GM18517 (cell line): ENCODE data around the gene ZSCAN16.

ENCODE experiments used
- ATAC-seq: cut with Tn5 transposase; IDR thresholded peaks from one replicate; pipeline ENCODE4 v1.9.1; 2021; ENCODE audit warnings: mild to moderate bottlenecking, moderate library complexity; ENCODE audit not compliant: unreplicated experiment

The ZSCAN16 gene

GRCh38 chr6:28167926-28168325 lies 43.5 kb downstream of the ZSCAN16 start:
- ATAC-seq = no peak

- ATAC-seq = no peak
These were observed 46.9 kb downstream of the ZSCAN16 start for GRCh38 chr6:28171271-28171670.

GRCh38 chr6:28172006-28172405 lies 47.6 kb downstream of the ZSCAN16 start:
- no peak for ATAC-seq

- ATAC-seq = no peak
These were observed 52.0 kb downstream of the ZSCAN16 start for GRCh38 chr6:28176373-28176772.
